ENCODE data around the gene SULT2B1. TPM values are rescaled to one million over a fixed set of nuclear protein-coding genes. Genes with fewer than 3 reads are reported as not detected.
"Not testable (repeated sequence)": the region's sequence is repeated elsewhere in the genome, so short reads cannot be mapped to it uniquely, and the experiment has no call there.

Gene SULT2B1
- total and polyA plus RNA-seq, 7 donors = 0.06 to 0.23 TPM; not detected in 5

DNA sequence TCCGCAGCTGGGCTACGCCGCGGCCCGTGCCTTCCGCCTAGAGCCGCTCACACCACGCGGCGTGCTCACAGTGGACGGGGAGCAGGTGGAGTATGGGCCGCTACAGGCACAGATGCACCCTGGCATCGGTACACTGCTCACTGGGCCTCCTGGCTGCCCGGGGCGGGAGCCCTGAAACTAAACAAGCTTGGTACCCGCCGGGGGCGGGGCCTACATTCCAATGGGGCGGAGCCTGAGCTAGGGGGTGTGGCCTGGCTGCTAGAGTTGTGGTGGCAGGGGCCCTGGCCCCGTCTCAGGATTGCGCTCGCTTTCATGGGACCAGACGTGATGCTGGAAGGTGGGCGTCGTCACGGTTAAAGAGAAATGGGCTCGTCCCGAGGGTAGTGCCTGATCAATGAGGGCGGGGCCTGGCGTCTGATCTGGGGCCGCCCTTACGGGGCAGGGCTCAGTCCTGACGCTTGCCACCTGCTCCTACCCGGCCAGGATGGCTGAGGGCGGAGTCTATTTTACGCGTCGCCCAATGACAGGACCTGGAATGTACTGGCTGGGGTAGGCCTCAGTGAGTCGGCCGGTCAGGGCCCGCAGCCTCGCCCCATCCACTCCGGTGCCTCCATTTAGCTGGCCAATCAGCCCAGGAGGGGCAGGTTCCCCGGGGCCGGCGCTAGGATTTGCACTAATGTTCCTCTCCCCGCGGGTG lies 77.8 kb downstream of the SULT2B1 start:
- peaks cover 0 to 14% of the 10 kb centered on the region in 2 donors for H3K36me3 ChIP-seq (ENCODE audit: insufficient read depth in 1 of 2, low read depth in 1 of 2)
- peak; percentile 33 to 57 (median 50) for ATAC-seq
- no peaks in the 10 kb centered on the region for H3K9me3 ChIP-seq
- DNase-seq = peak; percentile 73 to 77
- H3K4me1 ChIP-seq = peaks cover 45% of the 10 kb centered on the region
- no peaks in the 10 kb centered on the region for H3K27me3 ChIP-seq (ENCODE audit: insufficient read depth in 3 of 3, low read length in 2 of 3)
- intact Hi-C loops (cut with DNase I) = loop anchor here in 1 of 2 donors (10.0 kb wide), 1 partner anchor 335 kb away; the partner anchor contains the start of gene FTL
- H3K27ac ChIP-seq = peak overlapping the region; percentile 80
- WGBS, 3 donors = 45 to 52% (median 50%) methylated on average over 48 of the region's 48 CpGs
- H3K4me3 ChIP-seq = peak overlapping the region; percentile 42
- no peak for TF ChIP-seq CTCF (IDR thresholded peaks at IDR 0.05)

DNA sequence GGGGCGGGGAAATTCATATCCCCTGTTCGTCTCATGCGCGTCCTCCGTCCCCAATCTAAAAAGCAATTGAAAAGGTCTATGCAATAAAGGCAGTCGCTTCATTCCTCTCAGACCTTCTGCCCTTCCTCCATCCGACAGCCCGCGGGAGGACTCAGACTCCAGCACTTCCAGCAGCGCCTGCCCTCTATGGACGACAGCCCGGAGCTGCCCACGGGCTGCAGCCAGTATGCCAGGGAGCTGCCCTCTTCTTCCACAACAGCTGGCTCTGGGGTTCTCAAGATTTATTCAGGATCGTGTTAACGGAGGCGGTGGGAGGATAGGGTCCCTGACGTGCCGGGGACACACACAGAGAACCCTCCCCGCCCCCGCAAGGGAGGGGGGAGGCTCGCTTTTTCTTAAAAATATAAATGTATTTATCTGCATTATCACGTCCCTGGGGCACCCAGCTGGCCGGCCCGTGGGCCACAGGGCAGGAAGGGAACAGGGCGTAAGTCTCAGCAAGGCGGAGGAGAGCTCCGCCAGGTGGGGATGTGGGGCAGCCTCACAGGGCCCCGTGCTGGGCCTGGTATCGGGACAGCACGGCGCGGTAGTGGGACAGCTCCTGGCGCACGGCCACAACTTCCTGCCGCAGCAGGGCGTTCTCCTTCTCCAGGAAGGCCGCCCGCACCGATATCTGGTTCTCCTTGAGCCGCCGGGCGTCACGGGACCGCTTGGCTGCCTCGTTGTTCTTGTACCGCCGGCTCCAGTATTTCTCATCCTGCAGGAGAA lies 78.5 kb downstream of the SULT2B1 start:
- peak; percentile 68 to 84 for DNase-seq
- WGBS, 3 donors = 12 to 24% (median 15%) methylated on average over 45 to 47 of the region's 47 CpGs
- no peaks in the 10 kb centered on the region for H3K27me3 ChIP-seq (ENCODE audit: insufficient read depth in 3 of 3, low read length in 2 of 3)
- peak overlapping the region; percentile 42 for H3K4me3 ChIP-seq
- H3K27ac ChIP-seq = peak overlapping the region; percentile 80
- no peaks in the 10 kb centered on the region for H3K9me3 ChIP-seq
- peaks cover 0 to 14% of the 10 kb centered on the region in 2 donors for H3K36me3 ChIP-seq (ENCODE audit: insufficient read depth in 1 of 2, low read depth in 1 of 2)
- no peak for TF ChIP-seq CTCF (IDR thresholded peaks at IDR 0.05)
- intact Hi-C loops (cut with DNase I) = loop anchor here in 1 of 2 donors (10.0 kb wide), 1 partner anchor 334 kb away; the partner anchor contains the start of gene FTL
- peaks cover 49% of the 10 kb centered on the region for H3K4me1 ChIP-seq
- peak in 1 of 4 donors; percentile 16 for ATAC-seq

- Histone ChIP-seq H3K4me1 (peaks cover 49% of the 10 kb centered on the region), H3K4me3 (peak overlapping the region; percentile 42), H3K36me3 (ENCODE audit: insufficient read depth in 1 of 2, low read depth in 1 of 2) (peaks cover 0 to 13% of the 10 kb centered on the region in 2 donors), H3K9me3 (no peaks in the 10 kb centered on the region), H3K27me3 (ENCODE audit: insufficient read depth in 3 of 3, low read length in 2 of 3) (no peaks in the 10 kb centered on the region), H3K27ac (peak overlapping the region; percentile 80)
- no peak for TF ChIP-seq CTCF (IDR thresholded peaks at IDR 0.05)
- intact Hi-C loops (cut with DNase I) = loop anchor here in 1 of 2 donors (10.0 kb wide), 1 partner anchor 334 kb away; the partner anchor contains the start of gene FTL
- ATAC-seq (no peak), DNase-seq (no peak)
- WGBS, 3 donors = 65 to 78% (median 71%) methylated on average over 3 of the region's 3 CpGs
These were observed 79.3 kb downstream of the SULT2B1 start for GRCh38 chr19:48631225-48631624.

GRCh38 chr19:48632286-48632685 lies 80.3 kb downstream of the SULT2B1 start:
- not testable (repeated sequence) for H3K4me3 ChIP-seq; ATAC-seq; DNase-seq; H3K36me3 ChIP-seq (ENCODE audit: insufficient read depth in 1 of 2, low read depth in 1 of 2); H3K27me3 ChIP-seq (ENCODE audit: insufficient read depth in 3 of 3, low read length in 2 of 3); H3K9me3 ChIP-seq
- intact Hi-C loops (cut with DNase I) = loop anchor here in 1 of 2 donors (10.0 kb wide), 1 partner anchor 333 kb away; the partner anchor contains the start of gene FTL
- Histone ChIP-seq H3K4me1 (peaks cover 49% of the 10 kb centered on the region), H3K27ac (peak overlapping the region; percentile 97)
- 40 to 69% (median 53%) methylated on average over 11 of the region's 11 CpGs for whole genome bisulfite sequencing, 3 donors

- intact Hi-C loops (cut with DNase I) = loop anchor here in 1 of 2 donors (10.0 kb wide), 1 partner anchor 332 kb away; the partner anchor contains the start of gene FTL
- H3K36me3 ChIP-seq (ENCODE audit: insufficient read depth in 1 of 2, low read depth in 1 of 2) = peaks cover 0 to 7% of the 10 kb centered on the region in 2 donors
- H3K4me1 ChIP-seq = peaks cover 49% of the 10 kb centered on the region
- no peaks in the 10 kb centered on the region for H3K27me3 ChIP-seq (ENCODE audit: insufficient read depth in 3 of 3, low read length in 2 of 3)
- TF ChIP-seq CTCF (IDR thresholded peaks at IDR 0.05) = no peak
- H3K9me3 ChIP-seq = no peaks in the 10 kb centered on the region
- H3K4me3 ChIP-seq = no peak overlapping the region
- DNase-seq (no peak), ATAC-seq (peak in 1 of 4 donors; percentile 11)
- H3K27ac ChIP-seq = peak overlapping the region; percentile 97
These were observed 80.7 kb downstream of the SULT2B1 start for GRCh38 chr19:48632692-48633147.
